Thyroid gland (tissue), 4 donors: ENCODE measurements around the gene TENM3. TPM values are rescaled to one million over a fixed set of nuclear protein-coding genes. Genes with fewer than 3 reads are reported as not detected.

ENCODE experiments used
- DNase-seq, 2 donors: peaks; one replicate each; pipeline ENCODE4 v3.0.0-alpha.2; 2019
- H3K27ac ChIP-seq, 3 donors: fragments of 200-600 bp; sonication (generic); 1 replicate in 2 of 3; 2 replicates in 1 of 3; pipeline ENCODE4 v1.5.1; 2016 to 2019; ENCODE audit warnings: mild to moderate bottlenecking in 1 of 3, moderate library complexity in 1 of 3
- H3K27me3 ChIP-seq: fragments of 200-600 bp; sonication (generic); one replicate; pipeline ENCODE4 v1.5.1; 2019
- H3K36me3 ChIP-seq, 2 donors: fragments of 200-600 bp; sonication (generic); one replicate each; pipeline ENCODE4 v1.5.1; 2016 to 2019
- H3K4me1 ChIP-seq, 2 donors: fragments of 200-600 bp; sonication (generic); one replicate each; pipeline ENCODE4 v1.5.1; 2017 to 2019
- H3K4me3 ChIP-seq, 3 donors: fragments of 200-600 bp; sonication (generic); replicated peaks in 1 of 3; 1 replicate in 2 of 3; 2 replicates in 1 of 3; pipeline ENCODE4 v1.5.1; 2016; ENCODE audit warnings: mild to moderate bottlenecking in 1 of 3
- H3K9me3 ChIP-seq: fragments of 200-600 bp; sonication (generic); one replicate; pipeline ENCODE4 v1.5.1; 2017
- CTCF ChIP-seq, 6 experiments: fragments of 200-600 bp in 3 of 6; fragments of 450-650 bp in 3 of 6; sonication (generic) in 3 of 6; IDR thresholded peaks; one replicate each; pipeline ENCODE4 v1.5.1; 2016 to 2019; ENCODE audit warnings: antibody characterized with exemption in 6 of 6, mild to moderate bottlenecking in 2 of 6, inconsistent platforms in 1 of 6, moderate library complexity in 1 of 6
- POLR2A ChIP-seq, 2 donors: fragments of 450-650 bp; IDR thresholded peaks; one replicate each; pipeline ENCODE4 v1.6.1; 2017; ENCODE audit warnings: antibody characterized with exemption in 2 of 2, mild to moderate bottlenecking in 2 of 2, moderate library complexity in 1 of 2
- WGBS, 2 donors: methylation state at CpG; one replicate each; pipeline ENCODE4 v1.1.5; 2017; 5-methylcytosine and 5-hydroxymethylcytosine counted together
- intact Hi-C: fragments of 100-400 bp; cut with DNase I; formaldehyde crosslinking; loops from one replicate; pipeline ENCODE4 v1.15.1; 2023
- total RNA-seq, 4 donors: library from RNA; depleted of rRNA; stranded (reverse); fragments of >200 nt; gene quantifications; one replicate each; pipeline ENCODE4 v1.2.3, GENCODE V29; 2016

TENM3 gene
- total RNA-seq, 4 donors from 2014 or later = 41.8 to 82.2 (median 68.1) TPM

- 93% methylated on average over 5 of the region's 5 CpGs for WGBS, 2 donors
- intact Hi-C loops = no loop called here
- TF ChIP-seq POLR2A (IDR thresholded peaks at IDR 0.05) = no peak
- no peak for TF ChIP-seq CTCF (IDR thresholded peaks at IDR 0.05)
Observed at GRCh38 chr4:182303847-182304246, 60.6 kb downstream of the TENM3 start.

GRCh38 chr4:182306792-182307507 lies 63.7 kb downstream of the TENM3 start:
- no peaks in the 10 kb centered on the region for H3K36me3 ChIP-seq
- H3K4me3 ChIP-seq = no peak overlapping the region
- H3K27me3 ChIP-seq = no peaks in the 10 kb centered on the region
- H3K9me3 ChIP-seq = no peaks in the 10 kb centered on the region
- intact Hi-C loops = no loop called here
- no peaks in the 10 kb centered on the region for H3K4me1 ChIP-seq
- WGBS, 2 donors = 86 to 92% methylated on average over 4 of the region's 4 CpGs
- no peak for DNase-seq
- TF ChIP-seq CTCF (IDR thresholded peaks at IDR 0.05) (no peak), POLR2A (IDR thresholded peaks at IDR 0.05) (no peak)
- no peak overlapping the region for H3K27ac ChIP-seq

More at GRCh38 chr4:182303847-182304246, 60.6 kb downstream of the TENM3 start:
- no peaks in the 10 kb centered on the region for H3K36me3 ChIP-seq
- no peak for DNase-seq
- no peak overlapping the region for H3K4me3 ChIP-seq
- H3K4me1 ChIP-seq = no peaks in the 10 kb centered on the region
- no peaks in the 10 kb centered on the region for H3K27me3 ChIP-seq
- H3K9me3 ChIP-seq = no peaks in the 10 kb centered on the region
- no peak overlapping the region for H3K27ac ChIP-seq

- WGBS, 2 donors = 57 to 75% methylated on average over 2 of the region's 2 CpGs
- peak; percentile 29 to 54 for DNase-seq
- Histone ChIP-seq H3K27me3 (no peaks in the 10 kb centered on the region), H3K27ac (no peak overlapping the region), H3K4me3 (no peak overlapping the region), H3K36me3 (no peaks in the 10 kb centered on the region), H3K4me1 (no peaks in the 10 kb centered on the region), H3K9me3 (no peaks in the 10 kb centered on the region)
- intact Hi-C loops = no loop called here
- no peak for TF ChIP-seq CTCF (IDR thresholded peaks at IDR 0.05)
- no peak for TF ChIP-seq POLR2A (IDR thresholded peaks at IDR 0.05)
Observed at GRCh38 chr4:182307746-182308145, 64.5 kb downstream of the TENM3 start.

- Histone ChIP-seq H3K27ac (no peak overlapping the region), H3K36me3 (no peaks in the 10 kb centered on the region), H3K4me1 (no peaks in the 10 kb centered on the region), H3K9me3 (no peaks in the 10 kb centered on the region), H3K27me3 (no peaks in the 10 kb centered on the region), H3K4me3 (no peak overlapping the region)
- WGBS, 2 donors = 94 to 97% methylated on average over 1 of the region's 1 CpG
- no peak for DNase-seq
- TF ChIP-seq CTCF (IDR thresholded peaks at IDR 0.05) = no peak
- TF ChIP-seq POLR2A (IDR thresholded peaks at IDR 0.05) = no peak
- intact Hi-C loops = no loop called here
Observed at GRCh38 chr4:182309877-182310276, 66.7 kb downstream of the TENM3 start.

- Histone ChIP-seq H3K4me3 (no peak overlapping the region), H3K36me3 (no peaks in the 10 kb centered on the region), H3K27ac (no peak overlapping the region), H3K4me1 (no peaks in the 10 kb centered on the region), H3K27me3 (no peaks in the 10 kb centered on the region), H3K9me3 (no peaks in the 10 kb centered on the region)
- TF ChIP-seq CTCF (IDR thresholded peaks at IDR 0.05) (no peak), POLR2A (IDR thresholded peaks at IDR 0.05) (no peak)
- intact Hi-C loops = no loop called here
- 87 to 92% methylated on average over 5 of the region's 5 CpGs for WGBS, 2 donors
- DNase-seq = no peak
Observed at GRCh38 chr4:182310316-182310715, 67.1 kb downstream of the TENM3 start.
